Omental fat pad (tissue), 4 donors: ENCODE data around the gene MYG1. TPM values are rescaled to one million over a fixed set of nuclear protein-coding genes. Genes with fewer than 3 reads are reported as not detected.

Experiments
- ATAC-seq: fragments of 150-250 bp; one replicate; pipeline ENCODE4 v1.9.1; 2016; ENCODE audit warnings: mild to moderate bottlenecking, moderate library complexity; ENCODE audit not compliant: low FRiP score
- DNase-seq: peaks from one replicate; pipeline ENCODE4 v3.0.0-alpha.2; 2019; ENCODE audit warnings: low spot score
- total RNA-seq, 4 donors: library from RNA; depleted of rRNA; stranded (reverse); fragments of >200 nt; gene quantifications; one replicate each; pipeline ENCODE4 v1.1.0, GENCODE V29; 2016
- TF ChIP-seq, protein P1 (sequence below), 3 donors: fragments of 450-650 bp; IDR thresholded peaks; one replicate each; pipeline ENCODE4 v1.5.1; 2016 to 2017; ENCODE audit warnings: antibody characterized with exemption in 3 of 3, mild to moderate bottlenecking in 3 of 3, moderate library complexity in 2 of 3

Gene MYG1, protein sequence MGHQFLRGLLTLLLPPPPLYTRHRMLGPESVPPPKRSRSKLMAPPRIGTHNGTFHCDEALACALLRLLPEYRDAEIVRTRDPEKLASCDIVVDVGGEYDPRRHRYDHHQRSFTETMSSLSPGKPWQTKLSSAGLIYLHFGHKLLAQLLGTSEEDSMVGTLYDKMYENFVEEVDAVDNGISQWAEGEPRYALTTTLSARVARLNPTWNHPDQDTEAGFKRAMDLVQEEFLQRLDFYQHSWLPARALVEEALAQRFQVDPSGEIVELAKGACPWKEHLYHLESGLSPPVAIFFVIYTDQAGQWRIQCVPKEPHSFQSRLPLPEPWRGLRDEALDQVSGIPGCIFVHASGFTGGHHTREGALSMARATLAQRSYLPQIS
- 10 to 100 TPM; 33.9 to 42.6 (median 35.7) TPM for total RNA-seq

DNA sequence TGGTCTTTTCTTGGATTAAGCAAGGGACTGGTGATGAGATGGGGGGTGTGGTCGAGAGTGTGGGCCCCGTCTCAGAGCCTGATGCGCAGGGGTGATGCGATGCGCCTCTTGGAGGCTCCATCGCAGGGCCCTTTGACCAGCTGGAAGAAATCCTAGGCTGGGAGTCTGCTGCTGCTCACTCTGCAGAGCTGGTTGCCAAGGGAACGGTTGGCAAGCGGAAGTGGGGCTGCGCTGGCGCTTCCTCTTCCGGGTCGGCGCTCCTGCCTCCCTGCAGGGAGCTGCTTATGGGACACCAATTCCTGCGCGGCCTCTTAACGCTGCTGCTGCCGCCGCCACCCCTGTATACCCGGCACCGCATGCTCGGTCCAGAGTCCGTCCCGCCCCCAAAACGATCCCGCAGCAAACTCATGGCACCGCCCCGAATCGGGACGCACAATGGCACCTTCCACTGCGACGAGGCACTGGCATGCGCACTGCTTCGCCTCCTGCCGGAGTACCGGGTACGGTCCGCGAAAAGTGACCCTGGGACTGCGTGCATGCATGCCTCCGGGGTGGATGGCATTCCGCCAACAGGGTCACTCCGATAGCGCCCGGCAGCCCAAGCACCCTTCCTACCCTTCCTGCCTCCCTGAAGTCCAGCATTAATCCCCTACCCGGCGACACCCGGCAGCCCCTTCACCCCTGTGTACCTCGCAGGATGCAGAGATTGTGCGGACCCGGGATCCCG lies at the start of gene MYG1:
TSS of gene MYG1 (plus strand) at position 242 of the 727 bp plus-strand sequence. CDS start at position 285, 43 bp downstream.
- ATAC-seq: peak; percentile 54
- TF ChIP-seq, protein P1, sequence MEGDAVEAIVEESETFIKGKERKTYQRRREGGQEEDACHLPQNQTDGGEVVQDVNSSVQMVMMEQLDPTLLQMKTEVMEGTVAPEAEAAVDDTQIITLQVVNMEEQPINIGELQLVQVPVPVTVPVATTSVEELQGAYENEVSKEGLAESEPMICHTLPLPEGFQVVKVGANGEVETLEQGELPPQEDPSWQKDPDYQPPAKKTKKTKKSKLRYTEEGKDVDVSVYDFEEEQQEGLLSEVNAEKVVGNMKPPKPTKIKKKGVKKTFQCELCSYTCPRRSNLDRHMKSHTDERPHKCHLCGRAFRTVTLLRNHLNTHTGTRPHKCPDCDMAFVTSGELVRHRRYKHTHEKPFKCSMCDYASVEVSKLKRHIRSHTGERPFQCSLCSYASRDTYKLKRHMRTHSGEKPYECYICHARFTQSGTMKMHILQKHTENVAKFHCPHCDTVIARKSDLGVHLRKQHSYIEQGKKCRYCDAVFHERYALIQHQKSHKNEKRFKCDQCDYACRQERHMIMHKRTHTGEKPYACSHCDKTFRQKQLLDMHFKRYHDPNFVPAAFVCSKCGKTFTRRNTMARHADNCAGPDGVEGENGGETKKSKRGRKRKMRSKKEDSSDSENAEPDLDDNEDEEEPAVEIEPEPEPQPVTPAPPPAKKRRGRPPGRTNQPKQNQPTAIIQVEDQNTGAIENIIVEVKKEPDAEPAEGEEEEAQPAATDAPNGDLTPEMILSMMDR (IDR thresholded peaks at IDR 0.05): no peak
- DNase-seq: peak; percentile 36

DNA sequence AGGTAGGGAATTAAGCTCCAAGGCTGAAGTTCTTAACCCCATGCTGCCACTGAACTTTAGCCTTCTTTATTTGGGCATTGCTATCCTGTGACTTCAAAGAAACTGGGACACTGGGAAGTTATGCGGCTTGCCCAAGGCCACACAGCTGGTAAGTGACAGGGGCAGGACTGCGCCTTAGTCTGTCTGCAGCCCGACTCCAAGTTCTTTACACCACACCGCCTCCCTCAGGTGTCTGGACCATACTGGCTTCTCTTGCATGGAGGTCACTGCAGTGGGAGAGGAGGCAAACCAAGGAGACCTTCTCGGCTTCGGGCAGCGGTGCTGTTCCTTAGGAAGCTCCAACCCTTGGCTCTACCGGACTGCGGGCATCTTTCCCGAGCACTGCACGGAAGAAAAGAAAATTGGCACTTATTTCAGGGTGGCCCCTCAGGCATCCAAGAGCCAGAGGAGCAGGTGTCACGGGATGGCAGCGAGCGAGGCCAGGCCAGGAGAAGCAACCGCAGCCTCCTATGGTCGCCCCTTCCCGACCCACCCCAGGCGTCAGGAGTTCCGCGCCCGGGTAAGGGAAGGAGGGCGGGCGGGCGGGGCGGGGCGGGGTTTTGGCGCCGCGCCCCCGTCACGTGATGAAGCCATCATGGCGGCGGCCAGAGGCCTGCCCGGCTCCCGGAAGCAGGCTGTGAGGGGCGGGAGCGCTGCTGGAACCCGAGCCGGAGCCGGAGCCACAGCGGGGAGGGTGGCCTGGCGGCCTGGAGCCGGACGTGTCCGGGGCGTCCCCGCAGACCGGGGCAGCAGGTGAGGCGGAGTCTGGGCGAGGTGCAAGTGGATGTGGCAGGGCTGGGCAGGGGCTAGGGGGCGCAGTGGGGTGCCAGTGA lies 47.8 kb upstream of the MYG1 start:
- ATAC-seq (peak; percentile 87), DNase-seq (no peak)
- TF ChIP-seq, protein P1 (IDR thresholded peaks at IDR 0.05): no peak

DNA sequence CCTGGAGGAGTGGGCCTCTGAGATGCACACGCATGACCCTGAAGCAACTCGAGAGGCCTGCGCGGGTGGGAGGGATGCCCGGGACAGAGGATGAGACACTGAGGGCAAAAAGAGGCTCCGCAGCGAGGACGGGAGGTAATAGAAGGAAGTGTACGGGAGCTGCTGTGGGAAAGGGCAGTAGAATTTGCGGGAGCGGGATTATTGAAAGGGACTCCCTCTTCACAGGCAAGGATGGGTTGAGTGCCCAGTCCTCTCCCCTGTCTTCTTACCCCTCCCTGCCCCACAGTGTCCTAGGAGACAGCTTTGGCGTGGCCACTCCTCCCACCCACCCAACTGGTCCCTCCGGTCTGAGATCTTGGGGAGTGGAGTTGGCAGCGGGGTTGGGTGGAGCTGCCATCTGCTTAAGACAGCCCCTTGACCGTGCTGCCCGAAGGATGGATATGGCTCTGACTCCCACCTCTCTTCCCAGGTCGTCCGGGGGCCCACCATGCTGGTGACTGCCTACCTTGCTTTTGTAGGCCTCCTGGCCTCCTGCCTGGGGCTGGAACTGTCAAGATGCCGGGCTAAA lies 47.1 kb upstream of the MYG1 start:
- TF ChIP-seq, protein P1 (IDR thresholded peaks at IDR 0.05): no peak
- ATAC-seq (peak; percentile 80), DNase-seq (no peak)

DNA sequence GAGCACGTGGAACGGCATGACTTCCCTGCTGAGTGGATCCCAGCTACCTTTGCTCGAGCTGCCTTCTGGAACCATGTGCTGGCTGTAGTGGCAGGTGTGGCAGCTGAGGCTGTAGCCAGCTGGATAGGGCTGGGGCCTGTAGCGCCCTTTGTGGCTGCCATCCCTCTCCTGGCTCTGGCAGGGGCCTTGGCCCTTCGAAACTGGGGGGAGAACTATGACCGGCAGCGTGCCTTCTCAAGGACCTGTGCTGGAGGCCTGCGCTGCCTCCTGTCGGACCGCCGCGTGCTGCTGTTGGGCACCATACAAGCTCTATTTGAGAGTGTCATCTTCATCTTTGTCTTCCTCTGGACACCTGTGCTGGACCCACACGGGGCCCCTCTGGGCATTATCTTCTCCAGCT lies 46.2 kb upstream of the MYG1 start:
- ATAC-seq: no peak
- TF ChIP-seq, protein P1 (IDR thresholded peaks at IDR 0.05): no peak
- DNase-seq: no peak

DNA sequence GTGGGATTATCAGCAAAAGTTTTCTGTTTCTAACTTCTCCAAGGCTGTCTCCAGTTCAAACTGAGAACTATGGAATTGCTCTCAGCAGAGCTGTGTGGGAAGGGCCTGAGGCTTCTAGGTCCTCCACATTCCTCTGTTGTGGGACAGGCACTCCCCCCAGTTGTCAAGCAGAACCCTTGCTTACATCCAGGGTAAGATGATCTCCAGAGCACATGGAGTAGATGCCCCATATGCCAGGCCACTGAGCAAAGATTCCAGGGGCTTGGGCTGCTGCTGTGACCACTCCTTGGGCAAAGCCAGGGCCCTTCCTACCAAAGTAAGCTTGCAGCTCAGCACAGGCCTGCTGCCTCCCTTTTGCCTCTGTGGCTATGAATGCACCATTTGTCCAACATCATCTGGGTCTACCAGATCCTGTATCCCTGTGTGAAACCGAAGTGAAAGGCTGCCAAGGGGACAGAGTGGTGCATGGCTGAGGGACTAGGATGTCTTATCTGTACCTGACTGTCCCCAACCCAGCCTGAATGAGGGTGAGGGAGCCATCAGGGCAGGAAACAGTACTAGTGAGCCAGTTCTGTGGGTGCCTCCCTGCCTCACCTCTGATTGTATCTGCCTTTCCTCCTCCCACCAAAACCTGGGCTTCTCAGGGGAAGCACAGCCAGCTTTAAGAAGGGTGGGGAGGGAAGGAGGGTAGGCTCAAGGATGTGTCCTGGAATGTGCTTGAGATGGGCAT lies 44.5 kb upstream of the MYG1 start:
- DNase-seq: no peak
- no peak for ATAC-seq
- TF ChIP-seq, protein P1 (IDR thresholded peaks at IDR 0.05): no peak

DNA sequence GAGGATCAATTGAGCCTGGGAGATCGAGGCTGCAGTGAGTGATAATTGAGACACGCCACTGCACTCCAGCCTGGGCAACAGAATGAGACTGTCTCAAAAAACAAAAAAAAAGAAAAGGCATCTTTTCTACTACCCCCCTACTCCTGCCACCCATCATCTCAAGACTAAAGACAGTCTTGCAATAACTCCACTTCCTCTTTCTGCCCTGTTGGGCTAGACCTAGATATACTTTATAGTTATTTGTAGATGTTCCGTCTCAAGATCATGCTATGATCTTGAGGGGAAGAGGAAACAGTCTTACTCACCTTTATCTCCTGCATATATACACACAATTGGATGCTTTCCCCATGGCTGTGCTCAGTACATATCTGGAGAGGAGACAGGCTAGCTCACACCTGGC lies 43.5 kb upstream of the MYG1 start:
- DNase-seq (no peak), ATAC-seq (no peak)
- TF ChIP-seq, protein P1 (IDR thresholded peaks at IDR 0.05): no peak
